SIG-M5 treated with dmso at 0.1 percent for 504 hours (cell line): ENCODE results near the gene PCGF3.
"Not testable (repeated sequence)": the region's sequence is repeated elsewhere in the genome, so short reads cannot be mapped to it uniquely, and the experiment has no call there.

Experiments used
- DNase-seq: peaks from one replicate; lab custom pipeline; 2025; ENCODE audit not compliant: unreplicated experiment; lab: John Stamatoyannopoulos, UW

Gene PCGF3

GRCh38 chr4:793941-794621 is 88.4 kb downstream of the PCGF3 start:
- DNase-seq: no peak

GRCh38 chr4:794900-795725 is 89.5 kb downstream of the PCGF3 start:
- no peak for DNase-seq

DNA sequence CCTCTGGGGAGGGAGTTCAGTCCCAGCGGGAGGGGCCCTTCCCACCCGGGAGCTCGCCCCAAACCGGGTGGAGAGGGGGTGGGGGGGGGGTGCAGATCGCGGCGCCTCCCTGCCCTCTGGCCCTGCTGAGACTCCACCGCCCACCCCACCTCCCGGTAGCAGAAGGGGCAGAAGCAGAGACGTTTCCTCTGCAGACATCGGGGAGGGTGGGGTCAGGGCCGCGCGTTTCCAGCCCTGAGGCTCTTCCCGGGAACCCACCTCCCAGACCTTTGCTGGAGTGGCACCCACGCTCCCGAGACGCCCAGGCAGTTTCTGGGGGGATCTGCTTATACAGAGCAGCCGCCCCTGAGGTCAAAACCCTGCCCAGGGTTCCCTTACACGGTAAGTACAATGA is 90.1 kb downstream of the PCGF3 start:
- no peak for DNase-seq

GRCh38 chr4:796206-796605 is 90.6 kb downstream of the PCGF3 start:
- no peak for DNase-seq

GRCh38 chr4:797066-797465 is 91.4 kb downstream of the PCGF3 start:
- DNase-seq: no peak

- no peak for DNase-seq
Measured at GRCh38 chr4:801436-802124, 95.9 kb downstream of the PCGF3 start.

DNA sequence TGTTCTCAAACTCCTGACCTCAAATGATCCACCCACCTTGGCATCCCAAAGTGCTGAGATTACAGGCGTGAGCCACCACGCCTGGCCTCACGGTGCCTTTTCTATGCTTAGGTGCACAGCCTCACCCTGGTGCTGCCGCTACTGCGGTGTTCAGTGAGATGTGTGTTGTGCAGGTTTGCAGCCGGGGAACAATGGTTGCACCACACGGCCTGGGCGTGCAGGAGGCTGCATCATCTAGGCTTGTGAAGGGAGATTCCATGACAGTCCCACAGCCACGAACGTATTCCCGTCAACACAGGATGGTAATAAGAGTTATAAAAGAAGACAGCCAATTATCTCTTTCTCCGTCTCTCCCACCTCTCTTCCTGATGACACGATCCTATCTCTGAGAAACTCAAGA is 98.3 kb downstream of the PCGF3 start:
- DNase-seq: no peak

- DNase-seq: no peak
Measured at GRCh38 chr4:804804-805203, 99.2 kb downstream of the PCGF3 start.

GRCh38 chr4:806979-807378 is 101.3 kb downstream of the PCGF3 start:
- not testable (repeated sequence) for DNase-seq

- DNase-seq: no peak
Measured at GRCh38 chr4:807792-808191, 102.2 kb downstream of the PCGF3 start.

DNA sequence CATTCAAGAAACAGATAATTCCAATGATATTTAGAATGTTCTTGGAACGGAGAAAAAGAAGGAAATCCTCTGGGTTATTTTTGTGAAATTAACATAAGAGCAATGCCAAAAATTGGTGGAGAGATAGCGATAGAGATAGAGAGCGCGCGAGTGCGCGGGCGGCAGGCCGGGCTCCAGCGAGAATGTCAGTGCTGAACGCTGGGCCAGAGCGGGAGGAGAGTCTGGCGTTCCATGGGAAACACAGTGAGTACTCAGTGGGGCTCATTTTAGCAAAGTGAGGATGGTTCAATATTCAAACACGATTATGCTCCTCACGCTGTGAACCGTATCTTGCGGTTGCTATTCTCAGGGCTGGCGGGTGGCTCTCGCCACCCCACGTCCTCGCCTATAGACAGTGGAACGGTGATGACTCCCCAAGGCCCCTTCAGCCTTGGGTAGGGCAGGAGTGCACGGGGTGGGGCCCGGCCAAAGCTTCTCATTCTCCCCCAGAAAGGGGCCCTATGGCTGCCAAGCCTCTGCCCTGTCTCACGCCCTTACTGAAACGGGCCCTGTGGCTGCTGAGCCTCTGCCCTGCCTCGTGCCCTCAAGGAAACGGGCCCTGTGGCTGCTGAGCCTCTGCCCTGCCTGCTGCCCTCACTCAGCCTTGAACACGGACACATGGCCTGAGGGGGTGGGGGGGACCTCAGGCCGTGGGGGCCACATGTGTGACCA is 103.4 kb downstream of the PCGF3 start:
- no peak for DNase-seq

GRCh38 chr4:813900-814299 is 108.3 kb downstream of the PCGF3 start:
- DNase-seq: no peak

GRCh38 chr4:814312-814850 is 108.7 kb downstream of the PCGF3 start:
- DNase-seq: no peak

- no peak for DNase-seq
Measured at GRCh38 chr4:815464-816146, 110.0 kb downstream of the PCGF3 start.

DNA sequence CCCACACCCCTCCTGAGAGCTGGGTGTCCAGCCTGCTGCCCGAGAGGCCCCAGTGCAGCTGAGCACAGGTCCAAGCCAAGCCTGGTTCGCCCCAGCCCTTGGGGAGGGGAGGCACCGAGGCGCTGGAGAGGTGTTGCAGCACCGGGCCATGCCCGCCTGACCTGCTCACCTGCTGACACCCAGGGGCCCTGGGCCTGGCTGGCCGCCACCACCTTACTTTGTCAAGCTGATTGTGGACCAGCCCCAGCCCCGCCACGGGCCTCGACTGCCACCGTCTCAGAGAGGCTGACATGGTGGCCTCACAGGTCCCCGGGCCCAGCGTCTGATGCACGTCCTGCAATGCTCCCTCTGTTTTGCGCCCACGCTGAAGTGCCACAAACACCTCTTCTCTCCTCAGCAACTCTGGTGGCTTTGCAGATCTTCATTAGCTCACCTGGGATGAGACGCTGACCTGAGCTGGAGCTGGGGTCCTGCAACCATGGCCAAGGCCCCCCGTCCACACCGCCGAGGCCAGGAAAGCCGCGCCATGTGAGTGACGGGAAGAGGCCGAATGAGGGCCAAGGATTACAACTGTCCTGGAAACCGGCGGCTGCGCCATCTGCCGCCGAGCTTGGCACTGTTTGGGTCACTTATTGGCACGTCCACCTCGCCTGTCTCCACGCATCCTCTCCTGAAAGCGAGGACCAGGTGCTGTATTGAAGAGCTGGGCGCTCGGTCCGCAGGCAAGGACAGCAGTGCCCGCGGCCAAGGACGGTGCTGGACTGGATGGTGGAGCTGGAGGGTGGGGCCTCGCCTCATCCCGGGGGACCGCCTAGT is 112.7 kb downstream of the PCGF3 start:
- DNase-seq: no peak

GRCh38 chr4:819401-820229 is 114.0 kb downstream of the PCGF3 start:
- no peak for DNase-seq
